Esophagus squamous epithelium (tissue), 5 donors: ENCODE measurements around the gene DOCK1. TPM values are rescaled to one million over a fixed set of nuclear protein-coding genes. Genes with fewer than 3 reads are reported as not detected.

Experiments
- DNase-seq: peaks from one replicate; lab custom pipeline; 2025; lab: John Stamatoyannopoulos, UW
- H3K27ac ChIP-seq, 4 donors: fragments of 200-600 bp; sonication (generic); one replicate each; pipeline ENCODE4 v1.5.1; 2016 to 2019; ENCODE audit warnings: mild to moderate bottlenecking in 1 of 4
- H3K27me3 ChIP-seq, 4 donors: fragments of 200-600 bp; sonication (generic); 1 replicate in 3 of 4; 2 replicates in 1 of 4; pipeline versions ENCODE4 v1.5.1 to v1.6.0; 2017 to 2021; ENCODE audit warnings: antibody characterized with exemption in 1 of 4
- H3K36me3 ChIP-seq, 3 donors: fragments of 200-600 bp; sonication (generic); one replicate each; pipeline ENCODE4 v1.5.1; 2016 to 2019
- H3K4me1 ChIP-seq, 3 donors: fragments of 200-600 bp; sonication (generic); one replicate each; pipeline ENCODE4 v1.5.1; 2017 to 2019
- H3K4me3 ChIP-seq, 4 donors: fragments of 200-600 bp; sonication (generic); 1 replicate in 3 of 4; 2 replicates in 1 of 4; pipeline ENCODE4 v1.5.1; 2016 to 2019; ENCODE audit warnings: mild to moderate bottlenecking in 2 of 4, moderate library complexity in 1 of 4
- H3K9me3 ChIP-seq, 3 donors: fragments of 200-600 bp; sonication (generic); one replicate each; pipeline ENCODE4 v1.5.1; 2016 to 2019
- CTCF ChIP-seq, 6 experiments: fragments of 450-650 bp in 4 of 6; fragments of 200-600 bp in 2 of 6; sonication (generic) in 2 of 6; IDR thresholded peaks; one replicate each; pipeline ENCODE4 v1.5.1; 2016 to 2019; ENCODE audit warnings: antibody characterized with exemption in 6 of 6, mild to moderate bottlenecking in 4 of 6, moderate library complexity in 4 of 6
- POLR2A ChIP-seq, 4 donors: fragments of 450-650 bp; IDR thresholded peaks; one replicate each; pipeline ENCODE4 v1.6.1; 2017; ENCODE audit warnings: antibody characterized with exemption in 4 of 4, mild to moderate bottlenecking in 4 of 4, moderate library complexity in 3 of 4
- WGBS, 2 donors: methylation state at CpG; one replicate each; pipeline ENCODE4 v1.1.5; 2018; 5-methylcytosine and 5-hydroxymethylcytosine counted together
- intact Hi-C: fragments of 100-400 bp; cut with DNase I; formaldehyde crosslinking; loops from one replicate; pipeline ENCODE4 v1.15.0; 2022
- total RNA-seq, 4 donors: library from RNA; depleted of rRNA; stranded (reverse); fragments of >200 nt; gene quantifications; one replicate each; pipeline ENCODE4 v1.1.0, GENCODE V29; 2016
- donor health status: DM: yes; HTN: yes; CAD: no.

Gene DOCK1
- total RNA-seq, 4 donors from 2014 or later: 31.8 to 83.4 (median 49.8) TPM

- H3K27me3 ChIP-seq: no peaks in the 10 kb centered on the region
- no peak overlapping the region for H3K27ac ChIP-seq
- WGBS, 2 donors: 77 to 81% methylated on average over 3 to 6 of the region's 6 CpGs
- intact Hi-C loops: no loop called here
- H3K4me1 ChIP-seq: peaks cover 0 to 9% (median 0%) of the 10 kb centered on the region in 3 donors
- H3K4me3 ChIP-seq: no peak overlapping the region
- H3K36me3 ChIP-seq: peaks cover 0 to 69% (median 0%) of the 10 kb centered on the region in 3 donors
- TF ChIP-seq CTCF (IDR thresholded peaks at IDR 0.05): no peak
- TF ChIP-seq POLR2A (IDR thresholded peaks at IDR 0.05): no peak
- no peaks in the 10 kb centered on the region for H3K9me3 ChIP-seq
- DNase-seq: no peak
Observed at GRCh38 chr10:127407551-127407950, 502.3 kb downstream of the DOCK1 start.

- no peak for DNase-seq
- Histone ChIP-seq H3K27me3 (no peaks in the 10 kb centered on the region), H3K4me3 (no peak overlapping the region), H3K4me1 (peaks cover 0 to 3% (median 0%) of the 10 kb centered on the region in 3 donors), H3K9me3 (no peaks in the 10 kb centered on the region), H3K27ac (no peak overlapping the region), H3K36me3 (peaks cover 0 to 76% (median 0%) of the 10 kb centered on the region in 3 donors)
- TF ChIP-seq POLR2A (IDR thresholded peaks at IDR 0.05) (no peak), CTCF (IDR thresholded peaks at IDR 0.05) (no peak)
- WGBS, 2 donors: 81 to 83% methylated on average over 8 to 12 of the region's 15 CpGs
- intact Hi-C loops: no loop called here
Observed at GRCh38 chr10:127408112-127408710, 503.0 kb downstream of the DOCK1 start.

GRCh38 chr10:127408733-127409132 lies 503.5 kb downstream of the DOCK1 start:
- Histone ChIP-seq H3K4me3 (no peak overlapping the region), H3K9me3 (no peaks in the 10 kb centered on the region), H3K27me3 (no peaks in the 10 kb centered on the region), H3K27ac (no peak overlapping the region), H3K4me1 (no peaks in the 10 kb centered on the region), H3K36me3 (peaks cover 0 to 79% (median 0%) of the 10 kb centered on the region in 3 donors)
- 79 to 95% methylated on average over 9 of the region's 9 CpGs for WGBS, 2 donors
- no peak for TF ChIP-seq POLR2A (IDR thresholded peaks at IDR 0.05)
- TF ChIP-seq CTCF (IDR thresholded peaks at IDR 0.05): no peak
- DNase-seq: no peak
- intact Hi-C loops: no loop called here

DNA sequence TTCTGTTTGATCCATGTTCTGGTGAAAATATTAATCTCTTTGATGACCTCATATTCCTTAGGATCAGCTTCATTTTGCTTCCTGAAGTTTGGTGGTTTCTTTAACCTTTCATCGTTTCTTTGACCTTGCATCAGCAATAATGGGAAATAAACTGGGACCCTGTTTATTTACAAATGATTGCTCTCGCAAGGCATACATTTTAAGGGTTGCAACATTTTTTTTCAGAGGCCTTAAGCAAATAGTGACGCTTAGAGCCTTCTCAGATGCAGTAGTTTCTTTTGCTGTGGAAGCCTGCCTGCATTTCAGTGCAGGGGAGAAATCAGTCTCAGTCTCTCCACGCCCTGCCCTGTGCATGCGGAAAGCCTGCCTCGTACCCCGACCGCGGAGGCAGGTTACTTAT lies 504.8 kb downstream of the DOCK1 start:
- Histone ChIP-seq H3K9me3 (no peaks in the 10 kb centered on the region), H3K4me3 (no peak overlapping the region), H3K27me3 (no peaks in the 10 kb centered on the region), H3K4me1 (no peaks in the 10 kb centered on the region), H3K36me3 (peaks cover 0 to 75% (median 0%) of the 10 kb centered on the region in 3 donors), H3K27ac (no peak overlapping the region)
- no peak for DNase-seq
- intact Hi-C loops: no loop called here
- 83 to 95% methylated on average over 8 to 9 of the region's 9 CpGs for WGBS, 2 donors
- TF ChIP-seq POLR2A (IDR thresholded peaks at IDR 0.05) (no peak), CTCF (IDR thresholded peaks at IDR 0.05) (no peak)

- peaks cover 0 to 78% (median 0%) of the 10 kb centered on the region in 3 donors for H3K36me3 ChIP-seq
- H3K27me3 ChIP-seq: no peaks in the 10 kb centered on the region
- H3K4me3 ChIP-seq: no peak overlapping the region
- no peaks in the 10 kb centered on the region for H3K9me3 ChIP-seq
- no peak overlapping the region for H3K27ac ChIP-seq
- 94 to 100% methylated on average over 7 to 9 of the region's 10 CpGs for WGBS, 2 donors
- DNase-seq: no peak
- H3K4me1 ChIP-seq: no peaks in the 10 kb centered on the region
- intact Hi-C loops: no loop called here
- no peak for TF ChIP-seq CTCF (IDR thresholded peaks at IDR 0.05)
- no peak for TF ChIP-seq POLR2A (IDR thresholded peaks at IDR 0.05)
Observed at GRCh38 chr10:127411062-127411461, 505.8 kb downstream of the DOCK1 start.
